Measurements from ENCODE around the gene PLOD2.

GRCh38 chr3:146100180-146100579, 60.8 kb downstream of the PLOD2 start:
- TF ChIP-seq CTCF (IDR thresholded peaks at IDR 0.05) (no peak), EZH2 (IDR thresholded peaks at IDR 0.05; ENCODE audit: borderline replicate concordance, insufficient read depth, low read depth, low read length, poor library complexity, severe bottlenecking) (no peak)
